NCI-H187 treated with DMSO at 0.1 percent for 48 hours (cell line): ENCODE measurements around the gene SMAD1.

Experiments used
- DNase-seq: peaks from one replicate; lab custom pipeline; 2025; lab: John Stamatoyannopoulos, UW

Gene SMAD1

GRCh38 chr4:145489556-145489955, 7.9 kb downstream of the SMAD1 start:
- DNase-seq, result no peak

DNA sequence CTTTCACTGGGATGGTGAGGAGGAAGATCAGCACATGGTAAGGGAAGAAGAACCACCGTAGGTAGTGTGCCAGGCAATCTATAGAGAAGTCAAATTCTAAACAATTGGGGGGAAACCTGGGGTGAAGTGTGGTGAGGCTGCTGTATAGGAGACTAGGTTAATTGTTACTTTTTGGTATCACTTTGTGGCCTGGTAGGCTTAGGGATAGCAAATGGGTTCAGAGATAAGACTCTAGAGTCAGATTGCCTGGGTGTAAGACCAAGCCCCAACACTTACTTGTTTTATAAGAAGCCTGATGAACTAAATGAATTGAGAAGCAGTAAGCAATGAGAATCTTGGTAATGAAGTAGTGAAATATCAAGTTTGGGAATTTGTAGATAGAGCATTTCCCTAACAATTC, 8.7 kb downstream of the SMAD1 start:
- DNase-seq, result no peak

- no peak for DNase-seq
These were observed 9.1 kb downstream of the SMAD1 start for GRCh38 chr4:145490796-145491195.

- no peak for DNase-seq
These were observed 10.7 kb downstream of the SMAD1 start for GRCh38 chr4:145492376-145492775.

GRCh38 chr4:145493166-145493565, 11.5 kb downstream of the SMAD1 start:
- DNase-seq, result no peak

GRCh38 chr4:145494666-145495270, 13.1 kb downstream of the SMAD1 start:
- no peak for DNase-seq

- no peak for DNase-seq
These were observed 14.6 kb downstream of the SMAD1 start for GRCh38 chr4:145496292-145496691.

DNA sequence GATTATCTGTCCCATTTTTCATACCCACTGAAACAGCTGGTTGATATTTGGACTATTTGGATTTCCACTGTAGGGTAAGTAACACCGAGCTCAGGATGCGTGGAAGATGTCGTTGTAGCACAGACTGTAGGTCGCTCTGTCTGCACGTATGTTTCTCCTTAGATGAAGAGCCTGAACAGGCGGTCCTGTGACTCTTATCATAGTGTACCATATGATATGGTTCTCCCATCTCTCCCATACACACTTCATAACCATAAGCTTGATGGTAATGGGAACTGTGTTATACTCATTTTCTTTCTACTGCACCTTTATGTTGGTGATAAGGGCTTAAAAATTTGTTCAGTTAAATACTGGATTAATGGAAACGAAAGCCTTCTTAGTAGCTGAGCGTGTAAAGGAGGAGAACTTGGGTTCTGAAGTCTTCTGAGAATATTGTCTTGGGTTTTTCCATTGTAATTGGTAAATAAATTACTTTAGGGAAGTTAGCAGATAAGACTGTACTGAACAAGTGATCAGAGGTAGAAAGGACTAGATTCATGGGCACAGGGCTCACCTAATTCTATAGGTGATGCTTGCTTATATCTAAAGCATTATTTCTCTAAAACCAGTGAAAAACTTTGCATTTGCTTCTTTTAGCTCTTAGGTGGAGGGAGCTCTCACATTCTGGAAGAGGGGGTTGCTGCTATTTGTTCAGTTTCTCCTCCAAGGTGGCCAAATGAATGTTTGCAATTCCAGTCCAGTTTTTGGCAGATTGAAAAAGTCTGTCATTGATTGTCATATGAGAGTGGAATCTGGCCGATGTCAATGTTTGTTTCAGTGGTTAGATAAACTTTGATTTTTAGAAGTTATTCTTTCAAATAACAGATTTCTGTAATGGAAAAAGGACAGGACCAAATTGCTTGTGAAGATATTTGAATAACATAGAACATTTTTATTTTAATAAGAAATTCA, 15.8 kb downstream of the SMAD1 start:
- no peak for DNase-seq

GRCh38 chr4:145498430-145498829, 16.8 kb downstream of the SMAD1 start:
- DNase-seq, result no peak

DNA sequence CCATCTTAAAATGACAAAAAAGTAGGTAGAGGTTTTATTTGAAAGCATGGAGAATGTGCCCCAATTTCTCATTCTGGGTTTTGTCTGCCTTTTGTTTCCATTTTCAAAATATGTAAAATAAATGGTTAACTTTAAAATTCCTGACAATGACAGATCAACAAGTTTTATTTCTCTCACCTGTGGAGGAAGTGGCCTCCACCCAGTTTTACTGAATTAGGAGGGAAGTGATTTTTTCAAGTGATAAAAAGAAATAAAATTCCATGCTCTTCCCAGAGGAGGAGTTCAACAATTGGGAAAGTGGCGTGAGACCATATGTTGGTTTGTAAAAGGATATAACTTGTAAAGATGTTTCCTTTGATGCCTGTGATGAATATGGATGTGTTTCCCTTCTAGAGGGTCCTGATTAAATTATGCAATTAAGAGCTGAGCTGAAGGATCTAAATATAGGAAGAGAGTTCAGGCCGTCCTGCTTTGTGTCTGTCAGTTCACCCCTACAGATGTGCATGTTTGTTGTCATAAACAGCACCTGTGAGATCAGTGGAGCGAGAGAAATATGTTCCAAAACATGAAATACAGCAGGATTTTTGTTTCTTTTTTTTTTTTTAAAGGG, 19.5 kb downstream of the SMAD1 start:
- DNase-seq, result no peak

- no peak for DNase-seq
These were observed 21.2 kb downstream of the SMAD1 start for GRCh38 chr4:145502809-145503208.

- DNase-seq, result no peak
These were observed 21.9 kb downstream of the SMAD1 start for GRCh38 chr4:145503486-145504072.

DNA sequence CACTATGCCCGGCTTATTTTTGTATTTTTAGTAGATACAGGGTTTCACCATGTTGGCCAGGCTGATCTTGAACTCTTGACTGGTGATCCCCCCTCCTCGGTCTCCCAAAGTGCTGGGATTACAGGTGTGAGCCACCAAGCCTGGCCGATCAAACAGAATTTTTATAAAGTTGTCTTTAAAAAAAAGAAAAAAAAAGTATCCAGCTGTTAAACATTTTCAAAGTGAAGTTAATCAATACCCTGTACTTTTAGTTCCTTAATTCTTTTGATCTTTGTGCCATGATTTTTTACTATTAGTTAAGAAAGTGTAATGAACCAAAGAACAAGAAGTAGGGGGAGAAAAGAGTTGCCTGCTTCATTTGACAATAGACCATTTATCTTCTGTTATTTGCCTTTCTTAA, 24.3 kb downstream of the SMAD1 start:
- DNase-seq, result no peak

- no peak for DNase-seq
These were observed 26.0 kb downstream of the SMAD1 start for GRCh38 chr4:145507636-145508035.

DNA sequence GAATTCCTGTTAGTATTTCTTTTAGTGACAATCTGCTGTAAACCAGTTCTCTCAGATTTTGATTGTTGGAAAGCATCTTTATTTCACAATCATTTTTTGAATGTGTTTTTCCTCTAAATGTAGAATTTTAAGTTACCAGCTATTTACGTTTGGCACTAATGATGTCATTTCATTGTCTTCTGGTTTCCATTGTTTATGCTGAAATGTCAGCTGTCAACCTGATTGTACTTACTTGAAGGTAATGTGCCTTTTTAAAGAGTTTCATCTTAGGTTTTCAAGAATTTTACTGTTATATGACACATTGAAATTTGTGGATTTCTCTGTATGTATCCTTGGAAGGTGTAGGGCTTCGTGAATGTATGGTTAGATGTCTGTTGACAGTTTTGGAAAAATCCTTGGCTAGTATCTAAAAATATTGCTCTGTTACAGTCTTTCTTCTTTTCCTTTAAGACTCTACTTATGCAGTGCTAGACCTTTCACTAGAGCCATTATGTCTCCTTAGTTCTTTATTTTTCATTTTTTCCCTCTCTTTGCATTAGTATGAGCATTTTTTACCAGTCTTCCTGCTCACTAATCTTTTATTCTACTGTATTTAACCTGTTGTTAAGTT, 30.4 kb downstream of the SMAD1 start:
- no peak for DNase-seq

- DNase-seq, result no peak
These were observed 31.5 kb downstream of the SMAD1 start for GRCh38 chr4:145513020-145513621.

DNA sequence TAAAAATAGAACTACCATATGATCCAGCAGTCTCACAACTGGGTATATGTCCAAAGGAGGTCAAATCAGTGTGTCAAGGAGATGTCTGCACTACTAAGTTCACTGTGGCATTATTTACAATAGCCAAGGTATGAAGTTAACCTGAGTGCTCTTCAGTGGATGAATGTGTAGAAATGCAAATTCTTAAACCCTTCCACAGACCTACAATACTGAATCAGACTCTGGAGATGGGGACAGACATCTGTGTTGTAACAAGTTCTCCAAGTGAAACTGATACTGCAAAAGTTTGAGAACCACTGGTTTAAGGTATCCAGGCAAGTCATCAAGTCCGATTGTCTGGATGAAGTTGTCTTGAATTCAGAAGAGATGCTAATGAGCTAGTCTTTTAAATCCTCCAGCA, 38.5 kb downstream of the SMAD1 start:
- no peak for DNase-seq

DNA sequence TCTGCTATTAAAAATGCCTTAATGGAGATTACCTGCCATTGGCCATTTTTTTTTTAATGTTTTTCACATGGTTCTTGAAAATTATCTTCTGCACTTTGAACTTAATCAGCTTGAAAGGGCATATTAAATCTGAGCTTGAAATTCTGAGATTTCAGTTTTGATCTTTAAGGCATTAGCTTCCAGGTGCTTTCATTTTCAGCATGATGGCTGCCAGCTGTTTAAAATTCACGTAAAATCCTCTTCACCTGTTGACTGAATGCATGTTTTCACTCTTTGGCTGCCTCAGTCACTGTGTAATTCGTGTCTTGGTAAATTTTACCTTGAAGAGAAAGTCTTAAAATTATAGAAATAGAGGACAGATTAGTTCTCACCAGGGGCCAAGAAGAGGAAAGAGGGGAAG, 39.6 kb downstream of the SMAD1 start:
- DNase-seq, result no peak

GRCh38 chr4:145523117-145523516, 41.5 kb downstream of the SMAD1 start:
- no peak for DNase-seq

DNA sequence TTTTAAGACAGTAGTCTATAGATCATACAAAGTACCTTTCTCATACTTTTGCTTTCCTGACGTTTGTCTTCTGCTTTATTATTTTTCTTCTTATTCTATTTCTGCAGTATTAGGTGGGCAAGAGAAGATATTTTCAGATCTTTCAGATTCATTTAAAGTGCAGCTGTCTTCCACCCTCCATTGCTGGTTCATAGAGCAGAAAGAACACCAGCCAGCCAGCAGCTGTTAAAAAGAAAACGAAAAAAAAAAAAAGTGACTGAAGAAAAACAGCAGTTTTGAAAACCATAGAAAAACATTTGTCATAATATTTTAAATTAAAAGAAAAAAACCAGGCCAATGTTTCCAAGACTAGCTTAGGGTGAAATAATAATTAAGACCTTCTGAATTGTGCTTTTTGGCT, 42.9 kb downstream of the SMAD1 start:
- DNase-seq, result no peak

- DNase-seq, result no peak
These were observed 43.7 kb downstream of the SMAD1 start for GRCh38 chr4:145525291-145525740.

- no peak for DNase-seq
These were observed 46.1 kb downstream of the SMAD1 start for GRCh38 chr4:145527773-145528172.
